Neural crest cell (in vitro differentiated cells): Measurements from ENCODE around the gene TRIP13. TPM values are rescaled to one million over a fixed set of nuclear protein-coding genes. Genes with fewer than 3 reads are reported as not detected.
A peak's percentile ranks its signal among the peaks of the same experiment; 100 is the strongest.

Experiments used
- DNase-seq: peaks from one replicate; pipeline ENCODE4 v3.0.0; 2021; ENCODE audit warnings: low read depth, mixed read lengths, low spot score
- H3K27ac Mint-ChIP-seq: one replicate; pipeline ENCODE4 v1.8.0; 2021; ENCODE audit warnings: mild to moderate bottlenecking, mixed read lengths; ENCODE audit not compliant: unreplicated experiment
- H3K27me3 Mint-ChIP-seq: 2 replicates; pipeline ENCODE4 v1.8.0; 2021; ENCODE audit warnings: low read depth, mild to moderate bottlenecking, mixed read lengths
- H3K36me3 Mint-ChIP-seq: 2 replicates; pipeline ENCODE4 v1.8.0; 2021; ENCODE audit warnings: low read depth, mild to moderate bottlenecking, mixed read lengths
- H3K4me1 Mint-ChIP-seq: 2 replicates; pipeline ENCODE4 v1.8.0; 2021; ENCODE audit warnings: mixed read lengths
- H3K4me3 Mint-ChIP-seq: one replicate; pipeline ENCODE4 v1.8.0; 2021; ENCODE audit warnings: mild to moderate bottlenecking, mixed read lengths
- H3K9me3 Mint-ChIP-seq: 2 replicates; pipeline ENCODE4 v1.8.0; 2021; ENCODE audit warnings: mixed read lengths
- total RNA-seq: library from RNA; stranded (reverse); gene quantifications from 2 replicates; pipeline ENCODE4 v1.2.1, GENCODE V29; 2021
- TF ChIP-seq, protein P1 (sequence below): fragments of 200-600 bp; sonication (generic); conservative IDR thresholded peaks from 2 replicates; pipeline ENCODE4 v1.5.0; 2021; ENCODE audit warnings: antibody characterized with exemption, mild to moderate bottlenecking

Gene TRIP13
- total RNA-seq, 1 donor from 2014 or later: 32.6 TPM

GRCh38 chr5:946720-947625 lies 54.3 kb downstream of the TRIP13 start:
- Mint-ChIP-seq H3K4me3 (peak overlapping the region; percentile 23), H3K36me3 (peaks cover 10% of the 10 kb centered on the region), H3K9me3 (peaks cover 8% of the 10 kb centered on the region), H3K4me1 (peaks cover 39% of the 10 kb centered on the region), H3K27me3 (peaks cover 15% of the 10 kb centered on the region), H3K27ac (peak overlapping the region; percentile 24)
- DNase-seq: no peak
- TF ChIP-seq, protein P1, sequence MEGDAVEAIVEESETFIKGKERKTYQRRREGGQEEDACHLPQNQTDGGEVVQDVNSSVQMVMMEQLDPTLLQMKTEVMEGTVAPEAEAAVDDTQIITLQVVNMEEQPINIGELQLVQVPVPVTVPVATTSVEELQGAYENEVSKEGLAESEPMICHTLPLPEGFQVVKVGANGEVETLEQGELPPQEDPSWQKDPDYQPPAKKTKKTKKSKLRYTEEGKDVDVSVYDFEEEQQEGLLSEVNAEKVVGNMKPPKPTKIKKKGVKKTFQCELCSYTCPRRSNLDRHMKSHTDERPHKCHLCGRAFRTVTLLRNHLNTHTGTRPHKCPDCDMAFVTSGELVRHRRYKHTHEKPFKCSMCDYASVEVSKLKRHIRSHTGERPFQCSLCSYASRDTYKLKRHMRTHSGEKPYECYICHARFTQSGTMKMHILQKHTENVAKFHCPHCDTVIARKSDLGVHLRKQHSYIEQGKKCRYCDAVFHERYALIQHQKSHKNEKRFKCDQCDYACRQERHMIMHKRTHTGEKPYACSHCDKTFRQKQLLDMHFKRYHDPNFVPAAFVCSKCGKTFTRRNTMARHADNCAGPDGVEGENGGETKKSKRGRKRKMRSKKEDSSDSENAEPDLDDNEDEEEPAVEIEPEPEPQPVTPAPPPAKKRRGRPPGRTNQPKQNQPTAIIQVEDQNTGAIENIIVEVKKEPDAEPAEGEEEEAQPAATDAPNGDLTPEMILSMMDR: no peak

- TF ChIP-seq, protein P1: no peak
- H3K4me1 Mint-ChIP-seq: peaks cover 34% of the 10 kb centered on the region
- peaks cover 8% of the 10 kb centered on the region for H3K9me3 Mint-ChIP-seq
- H3K27me3 Mint-ChIP-seq: peaks cover 15% of the 10 kb centered on the region
- no peak overlapping the region for H3K27ac Mint-ChIP-seq
- DNase-seq: no peak
- H3K4me3 Mint-ChIP-seq: no peak overlapping the region
- H3K36me3 Mint-ChIP-seq: peaks cover 7% of the 10 kb centered on the region
Observed at GRCh38 chr5:947626-948471, 55.2 kb downstream of the TRIP13 start.

GRCh38 chr5:948472-949274 lies 56.0 kb downstream of the TRIP13 start:
- TF ChIP-seq, protein P1: no peak
- Mint-ChIP-seq H3K27ac (no peak overlapping the region), H3K4me1 (peaks cover 31% of the 10 kb centered on the region), H3K36me3 (peaks cover 7% of the 10 kb centered on the region), H3K27me3 (peaks cover 15% of the 10 kb centered on the region), H3K4me3 (no peak overlapping the region), H3K9me3 (peaks cover 8% of the 10 kb centered on the region)
- DNase-seq: no peak

GRCh38 chr5:949275-949543 lies 56.5 kb downstream of the TRIP13 start:
- H3K27me3 Mint-ChIP-seq: peaks cover 15% of the 10 kb centered on the region
- no peak overlapping the region for H3K27ac Mint-ChIP-seq
- peaks cover 8% of the 10 kb centered on the region for H3K9me3 Mint-ChIP-seq
- H3K4me1 Mint-ChIP-seq: peaks cover 25% of the 10 kb centered on the region
- peaks cover 7% of the 10 kb centered on the region for H3K36me3 Mint-ChIP-seq
- TF ChIP-seq, protein P1: no peak
- no peak for DNase-seq
- no peak overlapping the region for H3K4me3 Mint-ChIP-seq
